Gastroesophageal sphincter (tissue), 4 donors: Measurements from ENCODE around the gene SLC7A1. TPM values are rescaled to one million over a fixed set of nuclear protein-coding genes. Genes with fewer than 3 reads are reported as not detected.

Experiments used
- ATAC-seq: fragments of 150-250 bp; one replicate; pipeline ENCODE4 v1.9.1; 2016; ENCODE audit warnings: mild to moderate bottlenecking, moderate library complexity
- H3K27ac ChIP-seq, 4 donors: fragments of 200-600 bp; sonication (generic) in 3 of 4; 1 replicate in 3 of 4; 2 replicates in 1 of 4; pipeline ENCODE4 v1.5.1; 2016 to 2019
- H3K27me3 ChIP-seq: fragments of 200-600 bp; sonication (generic); one replicate; pipeline ENCODE4 v1.5.1; 2019
- H3K36me3 ChIP-seq, 2 donors: fragments of 200-600 bp; sonication (generic); one replicate each; pipeline ENCODE4 v1.5.1; 2019; ENCODE audit warnings: control low read depth in 1 of 2
- H3K4me1 ChIP-seq, 3 donors: fragments of 200-600 bp; sonication (generic); 1 replicate in 2 of 3; 2 replicates in 1 of 3; pipeline ENCODE4 v1.5.1; 2016 to 2019; ENCODE audit warnings: control low read depth in 2 of 3
- H3K4me3 ChIP-seq, 2 donors: fragments of 200-600 bp; sonication (generic); one replicate each; pipeline ENCODE4 v1.5.1; 2019; ENCODE audit warnings: mild to moderate bottlenecking in 1 of 2, moderate library complexity in 1 of 2
- H3K9me3 ChIP-seq, 3 donors: fragments of 200-600 bp; sonication (generic); one replicate each; pipeline ENCODE4 v1.5.1; 2017 to 2019; ENCODE audit warnings: control low read depth in 2 of 3
- EP300 ChIP-seq: sonication (generic); formaldehyde crosslinking; IDR thresholded peaks from one replicate; pipeline ENCODE4 v1.6.1; 2017; ENCODE audit warnings: antibody characterized with exemption, mild to moderate bottlenecking
- POLR2A ChIP-seq, 2 donors: fragments of 450-650 bp; IDR thresholded peaks; one replicate each; pipeline ENCODE4 v1.6.1; 2017; ENCODE audit warnings: antibody characterized with exemption in 2 of 2, mild to moderate bottlenecking in 2 of 2, moderate library complexity in 1 of 2
- POLR2AphosphoS5 ChIP-seq: sonication (generic); formaldehyde crosslinking; IDR thresholded peaks from one replicate; pipeline ENCODE4 v1.6.1; 2017; ENCODE audit warnings: antibody characterized with exemption
- WGBS, 2 donors: methylation state at CpG; one replicate each; pipeline ENCODE4 v1.1.5; 2018; ENCODE audit warnings: low coverage in 1 of 2; 5-methylcytosine and 5-hydroxymethylcytosine counted together
- total RNA-seq, 4 donors: library from RNA; depleted of rRNA; stranded (reverse); fragments of >200 nt; gene quantifications; one replicate each; pipeline ENCODE4 v1.1.0, GENCODE V29; 2016
- TF ChIP-seq, protein P1 (sequence below), 4 experiments: fragments of 200-600 bp in 2 of 4; fragments of 450-650 bp in 2 of 4; sonication (generic) in 1 of 4; IDR thresholded peaks; one replicate each; pipeline ENCODE4 v1.5.1; 2017 to 2019; ENCODE audit warnings: antibody characterized with exemption in 4 of 4, mild to moderate bottlenecking in 2 of 4, moderate library complexity in 2 of 4

The SLC7A1 gene
- total RNA-seq, 4 donors from 2014 or later: 13.5 to 33.8 (median 22.1) TPM

DNA sequence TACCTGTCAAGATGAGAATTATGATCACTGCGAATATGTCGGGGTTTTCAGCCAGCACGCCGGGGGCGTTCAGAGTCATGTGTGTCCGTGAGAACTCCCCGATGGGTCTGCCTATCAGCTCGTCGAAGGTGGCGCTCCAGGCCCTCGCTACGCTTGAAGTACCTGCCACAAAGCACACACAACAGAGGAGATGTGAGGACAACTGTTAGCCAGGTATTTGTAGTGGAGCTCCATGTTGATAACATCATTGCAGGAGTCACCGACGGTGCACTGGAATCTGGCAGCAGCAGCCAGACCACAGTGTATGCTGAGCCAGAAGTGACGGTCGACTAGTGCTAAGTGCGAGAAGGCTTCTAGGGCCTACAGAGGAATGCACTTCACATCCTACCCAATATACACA is 62.7 kb downstream of the SLC7A1 start:
- 59 to 81% methylated on average over 9 to 10 of the region's 17 CpGs for WGBS, 2 donors
- Histone ChIP-seq H3K9me3 (no peaks in the 10 kb centered on the region), H3K4me1 (peaks cover 0 to 24% (median 0%) of the 10 kb centered on the region in 3 donors), H3K27me3 (no peaks in the 10 kb centered on the region), H3K36me3 (peaks cover 0 to 60% of the 10 kb centered on the region in 2 donors), H3K27ac (peak overlapping the region in 1 of 4 donors; percentile 26), H3K4me3 (no peak overlapping the region)
- TF ChIP-seq, protein P1, sequence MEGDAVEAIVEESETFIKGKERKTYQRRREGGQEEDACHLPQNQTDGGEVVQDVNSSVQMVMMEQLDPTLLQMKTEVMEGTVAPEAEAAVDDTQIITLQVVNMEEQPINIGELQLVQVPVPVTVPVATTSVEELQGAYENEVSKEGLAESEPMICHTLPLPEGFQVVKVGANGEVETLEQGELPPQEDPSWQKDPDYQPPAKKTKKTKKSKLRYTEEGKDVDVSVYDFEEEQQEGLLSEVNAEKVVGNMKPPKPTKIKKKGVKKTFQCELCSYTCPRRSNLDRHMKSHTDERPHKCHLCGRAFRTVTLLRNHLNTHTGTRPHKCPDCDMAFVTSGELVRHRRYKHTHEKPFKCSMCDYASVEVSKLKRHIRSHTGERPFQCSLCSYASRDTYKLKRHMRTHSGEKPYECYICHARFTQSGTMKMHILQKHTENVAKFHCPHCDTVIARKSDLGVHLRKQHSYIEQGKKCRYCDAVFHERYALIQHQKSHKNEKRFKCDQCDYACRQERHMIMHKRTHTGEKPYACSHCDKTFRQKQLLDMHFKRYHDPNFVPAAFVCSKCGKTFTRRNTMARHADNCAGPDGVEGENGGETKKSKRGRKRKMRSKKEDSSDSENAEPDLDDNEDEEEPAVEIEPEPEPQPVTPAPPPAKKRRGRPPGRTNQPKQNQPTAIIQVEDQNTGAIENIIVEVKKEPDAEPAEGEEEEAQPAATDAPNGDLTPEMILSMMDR (IDR thresholded peaks at IDR 0.05): no peak
- TF ChIP-seq POLR2A (IDR thresholded peaks at IDR 0.05) (no peak), EP300 (no peak), POLR2AphosphoS5 (no peak)
- ATAC-seq: no peak

- no peak for TF ChIP-seq POLR2A (IDR thresholded peaks at IDR 0.05)
- TF ChIP-seq POLR2AphosphoS5: no peak
- TF ChIP-seq EP300: no peak
- TF ChIP-seq, protein P1 (IDR thresholded peaks at IDR 0.05): no peak
- H3K27ac ChIP-seq: peak overlapping the region in 1 of 4 donors; percentile 26
- H3K9me3 ChIP-seq: no peaks in the 10 kb centered on the region
- no peaks in the 10 kb centered on the region for H3K27me3 ChIP-seq
- 43 to 55% methylated on average over 5 of the region's 5 CpGs for WGBS, 2 donors
- H3K36me3 ChIP-seq: peaks cover 0 to 67% of the 10 kb centered on the region in 2 donors
- peaks cover 0 to 24% (median 0%) of the 10 kb centered on the region in 3 donors for H3K4me1 ChIP-seq
- no peak overlapping the region for H3K4me3 ChIP-seq
- no peak for ATAC-seq
Observed at GRCh38 chr13:29532116-29532515, 63.4 kb downstream of the SLC7A1 start.

DNA sequence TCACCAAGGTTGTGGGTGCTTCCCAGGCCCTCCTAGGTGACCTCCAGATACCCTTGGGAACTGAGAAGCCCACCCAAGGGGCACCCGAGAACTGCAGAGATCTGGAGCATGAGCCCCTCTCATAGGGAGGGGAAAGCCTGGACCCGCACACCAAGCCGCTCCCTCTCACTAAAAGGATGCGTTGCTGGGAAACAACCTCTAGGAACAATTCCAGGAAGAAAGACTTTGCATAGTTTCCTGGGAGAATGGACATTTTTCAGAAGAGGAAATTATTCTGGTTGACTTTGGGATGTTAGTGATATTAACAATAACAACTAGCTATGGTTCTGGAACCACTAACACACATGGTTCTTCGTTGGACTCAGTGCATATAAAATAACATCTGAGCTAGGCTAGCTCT is 64.6 kb downstream of the SLC7A1 start:
- no peak for ATAC-seq
- H3K4me1 ChIP-seq: peaks cover 0 to 24% (median 0%) of the 10 kb centered on the region in 3 donors
- no peak overlapping the region for H3K4me3 ChIP-seq
- WGBS, 2 donors: 54 to 63% methylated on average over 1 to 3 of the region's 5 CpGs
- H3K27me3 ChIP-seq: no peaks in the 10 kb centered on the region
- no peak overlapping the region for H3K27ac ChIP-seq
- no peaks in the 10 kb centered on the region for H3K9me3 ChIP-seq
- TF ChIP-seq EP300 (no peak), POLR2A (IDR thresholded peaks at IDR 0.05) (no peak), POLR2AphosphoS5 (no peak)
- TF ChIP-seq, protein P1 (IDR thresholded peaks at IDR 0.05): no peak
- H3K36me3 ChIP-seq: peaks cover 0 to 75% of the 10 kb centered on the region in 2 donors

DNA sequence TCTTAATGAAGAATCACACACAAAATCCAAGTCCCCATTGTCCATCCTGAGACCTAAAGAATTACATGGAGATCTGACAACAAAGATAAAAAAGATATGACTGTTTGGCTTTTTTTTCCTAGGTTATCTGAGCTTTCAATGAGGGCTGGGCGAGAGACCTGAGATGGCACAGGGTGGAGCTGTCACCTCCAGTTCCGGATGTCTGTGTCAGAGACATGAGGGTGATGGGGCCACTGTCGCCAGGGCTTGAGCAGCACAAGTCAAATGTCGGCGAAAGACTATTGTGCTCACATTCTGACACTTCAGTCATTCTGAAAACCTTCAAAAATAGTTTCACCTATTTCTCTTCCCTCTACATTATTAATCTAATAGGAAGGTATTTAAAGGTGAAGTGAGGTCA is 65.7 kb downstream of the SLC7A1 start:
- ATAC-seq: no peak
- Histone ChIP-seq H3K4me1 (peaks cover 0 to 24% (median 0%) of the 10 kb centered on the region in 3 donors), H3K4me3 (no peak overlapping the region), H3K9me3 (no peaks in the 10 kb centered on the region), H3K27ac (no peak overlapping the region), H3K36me3 (peaks cover 0 to 75% of the 10 kb centered on the region in 2 donors), H3K27me3 (no peaks in the 10 kb centered on the region)
- TF ChIP-seq POLR2A (IDR thresholded peaks at IDR 0.05) (no peak), POLR2AphosphoS5 (no peak), EP300 (no peak)
- TF ChIP-seq, protein P1 (IDR thresholded peaks at IDR 0.05): no peak
- WGBS, 2 donors: 92 to 97% methylated on average over 5 of the region's 5 CpGs

DNA sequence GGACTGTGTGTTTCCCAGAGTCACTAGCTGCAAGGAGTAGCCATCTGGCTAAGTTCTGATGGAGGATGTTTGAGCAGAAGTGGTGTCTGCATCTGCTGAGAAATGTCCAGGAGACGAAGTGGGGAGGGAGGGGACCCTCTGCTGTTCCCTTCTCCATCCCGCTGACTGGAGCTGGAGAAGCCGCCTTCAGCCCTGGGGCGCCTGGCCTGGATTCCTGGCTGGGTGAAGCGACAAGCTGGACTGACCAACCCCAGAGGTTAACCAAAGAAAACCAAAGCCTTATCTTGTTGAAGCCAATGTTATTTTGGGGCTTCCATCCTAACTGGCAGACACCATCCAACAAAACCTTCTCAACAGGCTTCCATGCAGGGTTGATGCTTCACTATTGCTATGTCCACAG is 67.6 kb downstream of the SLC7A1 start:
- TF ChIP-seq POLR2A (IDR thresholded peaks at IDR 0.05) (no peak), POLR2AphosphoS5 (no peak), EP300 (no peak)
- TF ChIP-seq, protein P1 (IDR thresholded peaks at IDR 0.05): no peak
- ATAC-seq: no peak
- Histone ChIP-seq H3K36me3 (peaks cover 0 to 92% of the 10 kb centered on the region in 2 donors), H3K27me3 (no peaks in the 10 kb centered on the region), H3K27ac (no peak overlapping the region), H3K4me1 (peaks cover 0 to 16% (median 0%) of the 10 kb centered on the region in 3 donors), H3K4me3 (no peak overlapping the region), H3K9me3 (no peaks in the 10 kb centered on the region)
- 84 to 87% methylated on average over 3 to 5 of the region's 5 CpGs for WGBS, 2 donors
